A549 (cell line): ENCODE results near the gene NUDT7.

ENCODE experiments used
- CHD2 ChIP-seq: fragments of 150-350 bp; IDR thresholded peaks from 2 replicates; pipeline ENCODE4 v1.6.1; 2014; ENCODE audit warnings: low read length; ENCODE audit not compliant: partially characterized antibody
- TF ChIP-seq, protein P1 (sequence below): fragments of >200 bp; sonication (Bioruptor Twin); formaldehyde crosslinking; IDR thresholded peaks from 3 replicates; pipeline ENCODE4 v1.5.1; 2016
- TF ChIP-seq, protein P2 (sequence below): IDR thresholded peaks from 2 replicates; pipeline ENCODE4 v1.6.1; 2012

- TF ChIP-seq, protein P1, sequence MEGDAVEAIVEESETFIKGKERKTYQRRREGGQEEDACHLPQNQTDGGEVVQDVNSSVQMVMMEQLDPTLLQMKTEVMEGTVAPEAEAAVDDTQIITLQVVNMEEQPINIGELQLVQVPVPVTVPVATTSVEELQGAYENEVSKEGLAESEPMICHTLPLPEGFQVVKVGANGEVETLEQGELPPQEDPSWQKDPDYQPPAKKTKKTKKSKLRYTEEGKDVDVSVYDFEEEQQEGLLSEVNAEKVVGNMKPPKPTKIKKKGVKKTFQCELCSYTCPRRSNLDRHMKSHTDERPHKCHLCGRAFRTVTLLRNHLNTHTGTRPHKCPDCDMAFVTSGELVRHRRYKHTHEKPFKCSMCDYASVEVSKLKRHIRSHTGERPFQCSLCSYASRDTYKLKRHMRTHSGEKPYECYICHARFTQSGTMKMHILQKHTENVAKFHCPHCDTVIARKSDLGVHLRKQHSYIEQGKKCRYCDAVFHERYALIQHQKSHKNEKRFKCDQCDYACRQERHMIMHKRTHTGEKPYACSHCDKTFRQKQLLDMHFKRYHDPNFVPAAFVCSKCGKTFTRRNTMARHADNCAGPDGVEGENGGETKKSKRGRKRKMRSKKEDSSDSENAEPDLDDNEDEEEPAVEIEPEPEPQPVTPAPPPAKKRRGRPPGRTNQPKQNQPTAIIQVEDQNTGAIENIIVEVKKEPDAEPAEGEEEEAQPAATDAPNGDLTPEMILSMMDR = no peak
- TF ChIP-seq CHD2 = no peak
- TF ChIP-seq, protein P2, sequence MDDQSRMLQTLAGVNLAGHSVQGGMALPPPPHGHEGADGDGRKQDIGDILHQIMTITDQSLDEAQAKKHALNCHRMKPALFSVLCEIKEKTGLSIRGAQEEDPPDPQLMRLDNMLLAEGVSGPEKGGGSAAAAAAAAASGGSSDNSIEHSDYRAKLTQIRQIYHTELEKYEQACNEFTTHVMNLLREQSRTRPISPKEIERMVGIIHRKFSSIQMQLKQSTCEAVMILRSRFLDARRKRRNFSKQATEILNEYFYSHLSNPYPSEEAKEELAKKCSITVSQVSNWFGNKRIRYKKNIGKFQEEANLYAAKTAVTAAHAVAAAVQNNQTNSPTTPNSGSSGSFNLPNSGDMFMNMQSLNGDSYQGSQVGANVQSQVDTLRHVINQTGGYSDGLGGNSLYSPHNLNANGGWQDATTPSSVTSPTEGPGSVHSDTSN = no peak
Measured at GRCh38 chr16:77721752-77722308, 484 bp upstream of the NUDT7 start.
